Natural killer cell (primary cell): ENCODE data around the gene XIRP1. TPM values are rescaled to one million over a fixed set of nuclear protein-coding genes. Genes with fewer than 3 reads are reported as not detected.
A peak's percentile ranks its signal among the peaks of the same experiment; 100 is the strongest.

ENCODE experiments used
- ATAC-seq, 3 donors: fragments of 150-1000 bp in 2 of 3; fragments of 200-7000 bp in 1 of 3; cut with Tn5 transposase; 1 replicate in 1 of 3; 2 replicates in 2 of 3; pipeline ENCODE4 v1.10.0; 2021; ENCODE audit warnings: mild to moderate bottlenecking in 2 of 3, moderate library complexity in 2 of 3
- DNase-seq, 2 donors: peaks; one replicate each; pipeline versions ENCODE4 v3.0.0 to v3.0.0-alpha.2; 2013 to 2021; ENCODE audit warnings: mixed read lengths in 1 of 2
- H3K27ac ChIP-seq: one replicate; pipeline ENCODE4 v1.5.1; 2013; ENCODE audit warnings: mild to moderate bottlenecking, low read length
- H3K27me3 ChIP-seq: one replicate; pipeline ENCODE4 v1.6.1; 2013; ENCODE audit warnings: low read length; ENCODE audit not compliant: control insufficient read depth, insufficient read depth
- H3K36me3 ChIP-seq: one replicate; pipeline ENCODE4 v1.6.1; 2013; ENCODE audit warnings: low read length; ENCODE audit not compliant: control insufficient read depth, insufficient read depth
- H3K4me1 ChIP-seq: one replicate; pipeline ENCODE4 v1.6.1; 2013; ENCODE audit warnings: low read length; ENCODE audit not compliant: control insufficient read depth, insufficient read depth
- H3K4me3 ChIP-seq: one replicate; pipeline ENCODE4 v1.5.1; 2013; ENCODE audit warnings: low read length
- H3K9me3 ChIP-seq: one replicate; pipeline ENCODE4 v1.6.1; 2013; ENCODE audit warnings: low read length; ENCODE audit not compliant: control insufficient read depth, insufficient read depth
- H3K27ac Mint-ChIP-seq, 2 donors: one replicate each; pipeline ENCODE4 v1.8.0; 2022; ENCODE audit warnings: mild to moderate bottlenecking in 2 of 2, mixed read lengths in 2 of 2, moderate library complexity in 1 of 2
- H3K27me3 Mint-ChIP-seq, 2 donors: one replicate each; pipeline ENCODE4 v1.8.0; 2022; ENCODE audit warnings: low read depth in 2 of 2, mixed read lengths in 2 of 2
- H3K36me3 Mint-ChIP-seq: one replicate; pipeline ENCODE4 v1.8.0; 2022; ENCODE audit warnings: mixed read lengths
- H3K4me1 Mint-ChIP-seq, 2 donors: one replicate each; pipeline ENCODE4 v1.8.0; 2022; ENCODE audit warnings: mixed read lengths in 2 of 2
- H3K4me3 Mint-ChIP-seq: one replicate; pipeline ENCODE4 v1.8.0; 2022; ENCODE audit warnings: mild to moderate bottlenecking, moderate library complexity, mixed read lengths
- H3K9me3 Mint-ChIP-seq, 2 donors: one replicate each; pipeline ENCODE4 v1.8.0; 2022; ENCODE audit warnings: mixed read lengths in 2 of 2
- CTCF ChIP-seq: fragments of 200-600 bp; IDR thresholded peaks from one replicate; pipeline ENCODE4 v1.8.0; 2022; ENCODE audit warnings: antibody characterized with exemption
- WGBS: methylation state at CpG from one replicate; pipeline ENCODE4 v1.1.7; 2013; ENCODE audit warnings: missing lambda C conversion rate; ENCODE audit not compliant: insufficient coverage; 5-methylcytosine and 5-hydroxymethylcytosine counted together
- intact Hi-C: fragments of 100-400 bp; cut with micrococcal nuclease; formaldehyde crosslinking; loops from one replicate; pipeline ENCODE4 v1.14.2; 2022
- total RNA-seq, 4 donors: library from RNA; stranded (reverse); fragments of 120-200 nt in 1 of 4; gene quantifications; one replicate each; pipeline versions ENCODE4 v1.2.3 to v1.2.4, GENCODE V29; 2013 to 2022

The XIRP1 gene
- total RNA-seq, 3 donors from 2014 or later (not counting 1 experiment from before 2014, with no cell fraction given): 0.14 to 0.40 (median 0.24) TPM

- Mint-ChIP-seq H3K9me3 (peaks cover 2 to 4% of the 10 kb centered on the region in 2 donors), H3K36me3 (no peaks in the 10 kb centered on the region), H3K4me1 (peaks cover 78 to 84% of the 10 kb centered on the region in 2 donors), H3K27ac (peak overlapping the region; percentile 86 to 89), H3K27me3 (no peaks in the 10 kb centered on the region), H3K4me3 (peak overlapping the region; percentile 89)
- no peak for TF ChIP-seq CTCF
- no peaks in the 10 kb centered on the region for H3K36me3 ChIP-seq
- intact Hi-C loops: loop anchor here (1.0 to 2.0 kb wide), 4 partner anchors 12 to 56 kb away; no protein-coding TSS in a partner anchor
- ATAC-seq: peak; percentile 71 to 88 (median 85)
- H3K9me3 ChIP-seq: no peaks in the 10 kb centered on the region
- peak in 1 of 2 donors; percentile 48 for DNase-seq
- H3K4me3 ChIP-seq: no peak overlapping the region
- H3K27ac ChIP-seq: peak overlapping the region; percentile 47
- no peaks in the 10 kb centered on the region for H3K27me3 ChIP-seq
- WGBS: 50% methylated on average over 1 of the region's 1 CpG
- H3K4me1 ChIP-seq: peaks cover 32% of the 10 kb centered on the region
Measured at GRCh38 chr3:39222462-39222861, 30.1 kb upstream of the XIRP1 start.

GRCh38 chr3:39221141-39221530 is 28.7 kb upstream of the XIRP1 start:
- intact Hi-C loops: no loop called here
- H3K4me3 Mint-ChIP-seq: peak overlapping the region; percentile 89
- H3K27ac ChIP-seq: peak overlapping the region; percentile 40
- peak in 1 of 3 donors; percentile 32 for ATAC-seq
- H3K4me3 ChIP-seq: no peak overlapping the region
- no peaks in the 10 kb centered on the region for H3K36me3 ChIP-seq
- TF ChIP-seq CTCF: no peak
- DNase-seq: no peak
- H3K4me1 Mint-ChIP-seq: peaks cover 90 to 96% of the 10 kb centered on the region in 2 donors
- peak overlapping the region; percentile 86 to 89 for H3K27ac Mint-ChIP-seq
- no peaks in the 10 kb centered on the region for H3K36me3 Mint-ChIP-seq
- H3K9me3 Mint-ChIP-seq: peaks cover 2 to 4% of the 10 kb centered on the region in 2 donors
- H3K27me3 ChIP-seq: no peaks in the 10 kb centered on the region
- H3K9me3 ChIP-seq: no peaks in the 10 kb centered on the region
- H3K27me3 Mint-ChIP-seq: no peaks in the 10 kb centered on the region
- H3K4me1 ChIP-seq: peaks cover 39% of the 10 kb centered on the region

DNA sequence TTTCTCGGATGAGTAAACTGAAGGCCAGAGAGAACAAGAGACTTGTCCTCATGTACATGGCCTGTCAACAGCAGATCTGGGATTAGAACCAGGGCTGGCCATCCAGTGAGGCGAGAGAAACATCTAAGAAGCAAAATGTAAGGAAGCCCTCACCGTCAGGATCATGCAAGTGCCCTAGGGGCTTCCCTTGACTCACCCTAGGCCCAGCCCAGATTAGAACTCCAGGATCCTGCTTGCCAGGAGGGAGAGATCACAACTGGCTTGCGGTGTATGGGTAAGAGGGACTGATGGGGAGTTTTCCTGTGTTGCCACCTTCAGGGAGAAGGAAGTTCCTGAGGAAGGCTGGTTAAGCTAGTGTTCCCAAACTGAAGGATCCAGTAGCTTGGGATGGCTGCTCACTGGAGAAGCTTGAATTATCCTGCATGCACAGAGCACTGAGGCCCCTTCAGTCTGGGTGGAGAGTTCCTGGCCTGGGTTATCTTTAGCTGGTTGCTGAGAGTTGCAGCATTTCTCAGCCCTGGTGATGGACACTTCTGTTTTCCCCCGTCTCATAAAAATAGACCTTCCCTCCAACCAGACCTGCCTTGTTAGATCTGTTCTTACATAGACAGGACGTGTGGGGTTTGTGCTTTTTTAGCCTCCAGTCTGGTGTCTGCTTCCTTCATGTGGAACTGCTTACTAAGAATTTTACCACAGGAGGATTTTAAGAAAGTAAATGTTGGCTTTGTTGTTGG is 28.2 kb upstream of the XIRP1 start:
- no peak overlapping the region for H3K4me3 ChIP-seq
- no peaks in the 10 kb centered on the region for H3K27me3 ChIP-seq
- 55% methylated on average over 5 of the region's 6 CpGs for WGBS
- TF ChIP-seq CTCF: no peak
- Mint-ChIP-seq H3K9me3 (peaks cover 0 to under 1% of the 10 kb centered on the region in 2 donors), H3K4me3 (peak overlapping the region; percentile 89), H3K27ac (peak overlapping the region; percentile 86 to 89), H3K27me3 (no peaks in the 10 kb centered on the region), H3K36me3 (no peaks in the 10 kb centered on the region), H3K4me1 (peaks cover 90 to 96% of the 10 kb centered on the region in 2 donors)
- intact Hi-C loops: no loop called here
- H3K4me1 ChIP-seq: peaks cover 42% of the 10 kb centered on the region
- H3K36me3 ChIP-seq: no peaks in the 10 kb centered on the region
- peak overlapping the region; percentile 40 for H3K27ac ChIP-seq
- no peaks in the 10 kb centered on the region for H3K9me3 ChIP-seq
- no peak for DNase-seq
- peak; percentile 18 to 45 (median 42) for ATAC-seq
